ENCODE results near the gene CDK15.
"Not testable (repeated sequence)": the region's sequence is repeated elsewhere in the genome, so short reads cannot be mapped to it uniquely, and the experiment has no call there.

The CDK15 gene

DNA sequence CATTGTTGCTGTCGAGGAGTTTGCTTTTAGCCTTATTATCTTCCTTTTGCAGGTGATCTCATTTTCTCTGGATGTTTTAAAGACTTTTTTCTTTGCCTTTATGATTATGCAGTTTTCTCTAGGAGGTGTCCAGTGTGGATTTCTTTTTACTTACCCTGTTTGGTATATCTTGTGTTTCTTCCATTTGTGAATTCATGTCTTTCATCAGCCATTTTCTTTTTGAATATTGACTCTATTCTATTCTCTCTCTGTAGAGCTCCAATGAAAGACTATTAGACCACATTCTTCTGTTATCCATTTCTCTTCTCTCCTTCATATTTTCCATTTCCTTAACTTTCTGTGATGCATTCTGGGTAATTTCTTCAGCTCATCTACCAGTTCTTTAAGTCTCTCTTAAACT is 34.4 kb downstream of the CDK15 start:
- no peaks in the 10 kb centered on the region for H3K36me3 Mint-ChIP-seq (ENCODE audit: insufficient read depth)
- no peak overlapping the region for H3K4me3 Mint-ChIP-seq
- H3K27ac Mint-ChIP-seq (ENCODE audit: low read depth), result no peak overlapping the region
- no peaks in the 10 kb centered on the region for H3K4me1 Mint-ChIP-seq
- ATAC-seq (replicated peaks; ENCODE audit: extremely low read depth, poor library complexity, severe bottlenecking) (no peak), DNase-seq (ENCODE audit: low spot score in 2 of 2) (no peak)
- H3K9me3 Mint-ChIP-seq, result peaks cover 6% of the 10 kb centered on the region
- H3K27me3 Mint-ChIP-seq, result peaks cover 17% of the 10 kb centered on the region

DNA sequence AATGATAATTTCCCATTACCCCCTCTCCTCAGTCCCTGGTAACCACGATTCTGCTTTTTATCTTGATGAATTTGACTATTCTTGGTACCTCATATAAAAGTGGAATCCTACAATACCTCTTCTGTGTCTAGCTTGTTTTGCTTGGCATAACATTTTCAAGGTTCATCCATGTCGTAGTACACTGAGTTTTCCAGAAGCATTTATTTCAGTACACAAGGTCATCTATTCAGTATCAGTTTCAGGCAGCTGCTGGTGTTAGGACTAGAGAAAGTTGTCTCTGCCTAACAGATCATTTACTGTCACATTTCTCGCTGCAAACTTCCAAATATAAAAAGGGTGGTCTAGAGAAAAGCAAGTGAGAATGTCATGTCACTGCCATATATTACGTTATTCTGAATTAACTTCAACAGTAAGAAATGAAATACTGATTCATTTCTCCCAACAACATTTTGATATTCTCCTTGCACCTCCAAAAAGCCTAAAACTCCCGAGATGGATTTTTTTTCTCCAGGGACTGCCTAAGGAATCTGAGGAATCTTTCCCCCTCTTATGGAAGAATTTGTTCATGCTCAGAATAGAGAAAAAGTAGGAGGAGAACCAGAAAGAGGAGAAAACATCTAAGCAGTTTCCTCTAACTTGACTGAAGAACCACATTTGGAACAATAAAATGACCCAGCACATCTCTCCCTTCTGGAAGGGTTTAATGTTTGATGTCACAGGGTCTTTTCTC is 36.0 kb downstream of the CDK15 start:
- no peaks in the 10 kb centered on the region for H3K4me1 Mint-ChIP-seq

DNA sequence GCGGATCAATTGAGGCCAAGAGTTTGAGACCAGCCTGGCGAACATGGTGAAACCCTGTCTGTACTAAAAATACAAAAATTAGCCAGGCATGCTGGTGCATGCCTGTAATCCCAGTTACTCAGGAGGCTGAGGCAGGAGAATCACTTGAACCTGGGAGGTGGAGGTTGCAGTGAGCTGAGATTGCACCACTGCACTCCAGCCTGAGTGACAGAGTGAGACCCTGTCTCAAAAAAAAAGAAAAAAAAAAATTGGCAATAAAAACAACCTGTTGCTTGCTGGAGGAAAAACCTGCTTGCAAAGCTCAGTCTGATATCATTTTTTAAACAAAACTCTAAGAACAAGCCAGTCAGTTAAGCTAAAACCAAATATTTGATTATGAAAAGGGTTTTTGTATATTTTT is 38.6 kb downstream of the CDK15 start:
- not testable (repeated sequence) for ATAC-seq (replicated peaks; ENCODE audit: extremely low read depth, poor library complexity, severe bottlenecking); DNase-seq (ENCODE audit: low spot score in 2 of 2); H3K27ac Mint-ChIP-seq (ENCODE audit: low read depth); H3K4me3 Mint-ChIP-seq; H3K4me1 Mint-ChIP-seq; H3K36me3 Mint-ChIP-seq (ENCODE audit: insufficient read depth); H3K9me3 Mint-ChIP-seq
- H3K27me3 Mint-ChIP-seq, result peaks cover 47% of the 10 kb centered on the region

More for the DNA sequence above, 36.0 kb downstream of the CDK15 start:
- no peak overlapping the region for H3K4me3 Mint-ChIP-seq
- no peak overlapping the region for H3K27ac Mint-ChIP-seq (ENCODE audit: low read depth)
- ATAC-seq (replicated peaks; ENCODE audit: extremely low read depth, poor library complexity, severe bottlenecking) (no peak), DNase-seq (ENCODE audit: low spot score in 2 of 2) (no peak)
- H3K36me3 Mint-ChIP-seq (ENCODE audit: insufficient read depth), result no peaks in the 10 kb centered on the region
- peaks cover 24% of the 10 kb centered on the region for H3K27me3 Mint-ChIP-seq
- peaks cover 6% of the 10 kb centered on the region for H3K9me3 Mint-ChIP-seq

DNA sequence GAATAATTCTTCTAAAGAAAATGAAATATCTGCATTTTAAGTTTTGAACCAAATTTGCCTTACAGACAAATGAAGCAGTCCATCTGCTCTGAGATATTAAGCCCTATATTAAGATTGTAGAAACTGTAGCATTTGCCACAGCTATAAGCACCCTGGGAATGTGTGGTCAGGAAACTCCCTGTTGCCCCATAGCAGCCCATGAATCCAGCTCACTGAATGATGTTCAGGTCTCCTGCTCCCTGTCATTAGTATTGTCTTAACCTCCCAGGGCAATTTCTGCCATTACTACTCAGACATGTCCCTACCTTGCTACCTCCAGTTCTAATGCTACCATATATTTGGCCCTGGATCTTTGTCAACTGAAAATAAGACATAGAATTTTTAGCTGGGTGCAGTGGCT is 41.1 kb downstream of the CDK15 start:
- no peak overlapping the region for H3K27ac Mint-ChIP-seq (ENCODE audit: low read depth)
- peaks cover 31% of the 10 kb centered on the region for H3K27me3 Mint-ChIP-seq
- H3K4me1 Mint-ChIP-seq, result no peaks in the 10 kb centered on the region
- H3K36me3 Mint-ChIP-seq (ENCODE audit: insufficient read depth), result no peaks in the 10 kb centered on the region
- no peak overlapping the region for H3K4me3 Mint-ChIP-seq
- DNase-seq (ENCODE audit: low spot score in 2 of 2) (no peak), ATAC-seq (replicated peaks; ENCODE audit: extremely low read depth, poor library complexity, severe bottlenecking) (no peak)
- H3K9me3 Mint-ChIP-seq, result no peaks in the 10 kb centered on the region

DNA sequence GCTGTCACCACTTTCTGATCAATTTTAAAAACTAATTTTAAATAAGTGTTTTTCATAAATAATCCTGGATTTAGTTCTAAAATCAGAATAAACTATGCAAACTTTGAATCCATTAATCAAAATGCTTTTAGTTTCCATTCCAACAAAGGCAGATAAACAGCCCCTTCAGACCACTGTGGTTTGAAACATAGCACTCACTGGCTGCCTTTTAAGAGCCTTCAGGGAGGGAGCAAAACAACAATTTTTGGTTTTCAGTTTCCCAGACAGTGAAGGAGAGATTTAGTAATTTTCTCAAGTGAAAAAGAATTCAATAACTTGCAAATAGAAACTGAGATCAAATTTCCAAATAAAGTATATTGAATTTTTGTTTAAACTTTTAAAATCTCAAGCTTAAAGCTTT is 46.1 kb downstream of the CDK15 start:
- H3K9me3 Mint-ChIP-seq, result no peaks in the 10 kb centered on the region
- no peak overlapping the region for H3K27ac Mint-ChIP-seq (ENCODE audit: low read depth)
- peaks cover 34% of the 10 kb centered on the region for H3K27me3 Mint-ChIP-seq
- ATAC-seq (replicated peaks; ENCODE audit: extremely low read depth, poor library complexity, severe bottlenecking), result no peak
- DNase-seq (ENCODE audit: low spot score in 2 of 2), result no peak
- H3K4me1 Mint-ChIP-seq, result no peaks in the 10 kb centered on the region
- no peak overlapping the region for H3K4me3 Mint-ChIP-seq
- H3K36me3 Mint-ChIP-seq (ENCODE audit: insufficient read depth), result no peaks in the 10 kb centered on the region

DNA sequence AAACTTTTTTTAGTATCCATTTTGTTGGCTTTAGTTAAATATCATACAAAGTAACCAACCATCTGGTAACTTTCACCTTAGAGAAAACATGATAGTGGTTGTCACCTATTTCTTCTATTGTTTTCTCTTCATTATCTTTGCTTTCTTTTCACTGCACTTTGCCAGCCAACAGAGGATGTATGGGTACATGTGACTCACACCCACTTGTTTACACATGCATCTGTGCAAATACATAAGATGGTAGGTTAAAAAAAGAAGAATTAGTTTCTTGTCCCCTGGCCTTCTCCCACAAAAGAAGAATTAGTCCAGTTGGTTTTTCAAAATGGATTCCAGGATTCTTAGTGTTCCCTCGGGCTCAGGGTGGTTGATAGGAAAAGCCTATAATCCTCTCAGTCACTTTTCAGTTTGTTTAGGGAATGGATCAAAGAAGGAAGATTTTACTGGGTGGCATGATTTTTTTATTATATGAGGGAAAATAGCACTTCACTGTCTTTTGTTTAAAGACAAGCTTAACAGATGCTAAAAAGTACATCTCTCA is 46.6 kb downstream of the CDK15 start:
- Mint-ChIP-seq H3K4me1 (no peaks in the 10 kb centered on the region), H3K27ac (ENCODE audit: low read depth) (no peak overlapping the region), H3K9me3 (no peaks in the 10 kb centered on the region), H3K36me3 (ENCODE audit: insufficient read depth) (no peaks in the 10 kb centered on the region), H3K4me3 (no peak overlapping the region), H3K27me3 (peaks cover 34% of the 10 kb centered on the region)
- ATAC-seq (replicated peaks; ENCODE audit: extremely low read depth, poor library complexity, severe bottlenecking) (no peak), DNase-seq (ENCODE audit: low spot score in 2 of 2) (no peak)

DNA sequence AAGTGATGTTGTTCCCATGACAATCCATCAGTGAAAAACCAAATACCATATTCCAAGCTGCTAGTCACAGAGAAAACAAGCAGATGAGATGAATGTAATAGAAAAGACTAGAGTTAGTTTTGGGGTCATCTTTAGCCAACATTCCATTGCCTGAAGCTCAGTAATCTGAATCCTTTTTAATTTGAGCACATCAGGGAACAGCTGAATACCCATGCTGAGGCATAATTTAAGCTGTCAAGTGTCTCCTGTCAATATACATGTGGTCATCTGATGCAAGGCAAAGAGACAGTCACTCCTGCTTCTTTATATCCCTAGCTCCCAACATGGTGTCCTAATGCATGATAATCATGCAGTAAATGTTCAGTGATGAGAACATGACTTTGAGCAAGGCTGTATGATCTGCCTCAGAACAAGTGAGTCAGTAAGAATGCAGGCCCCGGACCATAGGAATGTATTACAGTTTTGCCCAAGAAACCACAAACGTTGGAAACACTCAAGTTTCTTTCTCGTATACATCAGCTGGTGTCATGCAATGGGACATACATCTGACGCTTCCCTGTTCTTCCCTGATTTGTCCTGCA is 48.0 kb downstream of the CDK15 start:
- DNase-seq (ENCODE audit: low spot score in 2 of 2) (no peak), ATAC-seq (replicated peaks; ENCODE audit: extremely low read depth, poor library complexity, severe bottlenecking) (no peak)
- H3K27ac Mint-ChIP-seq (ENCODE audit: low read depth), result no peak overlapping the region
- H3K4me3 Mint-ChIP-seq, result no peak overlapping the region
- peaks cover 34% of the 10 kb centered on the region for H3K27me3 Mint-ChIP-seq
- H3K36me3 Mint-ChIP-seq (ENCODE audit: insufficient read depth), result no peaks in the 10 kb centered on the region
- peaks cover 9% of the 10 kb centered on the region for H3K4me1 Mint-ChIP-seq
- H3K9me3 Mint-ChIP-seq, result no peaks in the 10 kb centered on the region

DNA sequence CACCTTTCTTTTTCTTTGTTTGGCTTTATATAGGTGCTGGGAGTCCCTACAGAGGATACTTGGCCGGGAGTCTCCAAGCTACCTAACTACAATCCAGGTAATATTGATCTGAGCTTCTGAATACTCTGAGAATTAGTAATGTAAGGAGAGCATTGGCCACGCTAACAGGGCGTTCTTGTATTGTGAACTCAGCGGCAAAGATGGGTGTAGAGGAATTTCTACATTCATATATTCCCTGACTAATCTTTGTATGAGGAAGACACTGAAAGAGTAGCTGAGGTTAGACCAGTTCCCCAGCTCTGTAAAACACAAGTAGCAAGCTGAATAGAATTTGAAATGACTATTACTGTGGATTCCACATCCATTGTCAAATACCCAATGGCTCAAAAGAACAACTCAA is 48.5 kb downstream of the CDK15 start:
- H3K4me3 Mint-ChIP-seq, result no peak overlapping the region
- H3K27me3 Mint-ChIP-seq, result peaks cover 32% of the 10 kb centered on the region
- no peak for DNase-seq (ENCODE audit: low spot score in 2 of 2)
- ATAC-seq (replicated peaks; ENCODE audit: extremely low read depth, poor library complexity, severe bottlenecking), result no peak
- H3K4me1 Mint-ChIP-seq, result peaks cover 9% of the 10 kb centered on the region
- H3K27ac Mint-ChIP-seq (ENCODE audit: low read depth), result no peak overlapping the region
- H3K36me3 Mint-ChIP-seq (ENCODE audit: insufficient read depth), result no peaks in the 10 kb centered on the region
- H3K9me3 Mint-ChIP-seq, result no peaks in the 10 kb centered on the region

DNA sequence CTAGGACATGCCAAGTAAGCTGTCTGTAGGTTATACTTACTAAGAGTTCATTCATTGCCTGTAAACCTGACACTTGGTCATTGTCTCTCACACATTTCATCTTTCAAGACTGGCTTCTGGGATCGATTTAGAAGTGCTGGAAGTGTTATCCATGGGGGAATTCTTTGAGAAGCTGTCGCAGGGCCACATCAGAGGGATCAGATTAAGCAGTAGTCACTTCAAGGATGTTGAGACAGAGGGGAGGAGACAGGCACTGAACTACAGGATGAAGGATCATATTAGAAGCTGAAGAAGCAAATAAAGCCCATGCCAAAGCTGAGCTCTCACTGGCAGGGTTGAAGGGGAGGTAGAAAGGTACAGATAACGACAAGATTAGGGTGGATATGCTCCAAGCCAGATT is 49.0 kb downstream of the CDK15 start:
- ATAC-seq (replicated peaks; ENCODE audit: extremely low read depth, poor library complexity, severe bottlenecking) (no peak), DNase-seq (ENCODE audit: low spot score in 2 of 2) (no peak)
- Mint-ChIP-seq H3K9me3 (no peaks in the 10 kb centered on the region), H3K4me3 (no peak overlapping the region), H3K27ac (ENCODE audit: low read depth) (no peak overlapping the region), H3K36me3 (ENCODE audit: insufficient read depth) (no peaks in the 10 kb centered on the region), H3K27me3 (peaks cover 34% of the 10 kb centered on the region), H3K4me1 (peaks cover 9% of the 10 kb centered on the region)

DNA sequence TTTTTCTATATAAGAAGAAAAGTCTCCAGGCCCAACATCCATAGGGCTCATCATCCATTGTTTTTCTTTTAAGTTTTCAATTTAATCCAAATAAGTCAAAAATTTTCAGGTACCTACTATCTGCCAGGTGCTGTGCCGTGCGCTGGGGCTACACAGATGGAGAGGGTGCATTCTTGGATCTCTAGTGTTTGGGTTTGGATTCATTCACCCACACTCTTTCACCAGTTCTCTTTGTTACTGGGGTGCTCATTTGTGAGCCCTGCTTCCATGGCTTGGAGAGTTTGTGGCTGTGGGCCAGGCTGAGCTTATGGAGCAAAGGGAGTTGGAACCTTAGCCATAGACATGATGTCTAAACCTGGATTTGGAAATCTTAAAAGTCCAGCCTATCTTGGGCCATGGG is 51.0 kb downstream of the CDK15 start:
- H3K27ac Mint-ChIP-seq (ENCODE audit: low read depth), result no peak overlapping the region
- DNase-seq (ENCODE audit: low spot score in 2 of 2) (no peak), ATAC-seq (replicated peaks; ENCODE audit: extremely low read depth, poor library complexity, severe bottlenecking) (no peak)
- H3K4me1 Mint-ChIP-seq, result peaks cover 16% of the 10 kb centered on the region
- peaks cover 50% of the 10 kb centered on the region for H3K27me3 Mint-ChIP-seq
- no peaks in the 10 kb centered on the region for H3K36me3 Mint-ChIP-seq (ENCODE audit: insufficient read depth)
- no peak overlapping the region for H3K4me3 Mint-ChIP-seq
- H3K9me3 Mint-ChIP-seq, result no peaks in the 10 kb centered on the region

DNA sequence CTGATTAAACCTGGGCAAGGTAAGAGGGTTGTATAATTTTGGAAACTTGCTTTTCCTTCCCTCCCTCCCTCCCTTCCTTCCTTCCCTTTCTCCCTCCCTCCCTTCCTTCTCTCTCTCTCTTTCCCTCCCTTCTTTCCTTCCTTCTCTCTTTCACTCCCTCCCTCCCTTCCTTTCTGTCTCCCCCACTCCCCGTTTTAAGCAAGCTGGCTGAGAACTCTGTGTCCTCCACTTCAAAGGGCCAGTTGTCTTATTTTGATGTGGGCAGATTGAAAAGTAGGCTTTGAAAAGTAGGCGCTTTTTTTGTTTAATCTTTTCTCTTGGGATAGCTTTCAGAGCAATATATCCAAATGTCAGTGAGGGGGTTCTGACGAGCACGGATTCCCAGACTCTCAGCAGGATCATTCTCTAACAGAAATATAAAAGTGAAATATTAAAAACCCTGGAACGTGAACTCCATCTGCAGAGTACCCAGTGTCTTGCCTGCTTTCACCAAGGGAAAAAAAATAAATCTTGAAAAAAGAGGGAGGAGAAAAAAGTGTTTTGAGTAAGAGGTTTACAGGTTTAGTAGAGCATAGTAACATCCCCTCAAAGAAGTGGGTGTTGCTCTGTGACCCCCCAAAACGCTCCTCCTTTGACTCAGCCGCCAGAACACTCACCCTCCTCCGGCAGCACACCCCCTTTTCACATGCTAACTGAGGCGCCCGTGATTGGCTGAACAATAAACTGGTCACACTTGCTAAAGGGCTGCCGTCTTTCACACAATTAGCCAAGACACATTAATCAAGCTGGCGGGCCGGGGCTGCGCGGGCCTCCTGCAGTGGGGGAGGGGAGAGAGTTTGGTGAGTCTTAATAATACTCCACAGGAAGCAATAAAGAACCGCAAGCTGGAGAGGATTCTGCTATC is 52.2 kb downstream of the CDK15 start:
- H3K4me1 Mint-ChIP-seq, result peaks cover 16% of the 10 kb centered on the region
- no peak for DNase-seq (ENCODE audit: low spot score in 2 of 2)
- no peak overlapping the region for H3K4me3 Mint-ChIP-seq
- H3K36me3 Mint-ChIP-seq (ENCODE audit: insufficient read depth), result no peaks in the 10 kb centered on the region
- ATAC-seq (replicated peaks; ENCODE audit: extremely low read depth, poor library complexity, severe bottlenecking), result no peak
- peaks cover 59% of the 10 kb centered on the region for H3K27me3 Mint-ChIP-seq
- H3K9me3 Mint-ChIP-seq, result no peaks in the 10 kb centered on the region
- H3K27ac Mint-ChIP-seq (ENCODE audit: low read depth), result no peak overlapping the region

DNA sequence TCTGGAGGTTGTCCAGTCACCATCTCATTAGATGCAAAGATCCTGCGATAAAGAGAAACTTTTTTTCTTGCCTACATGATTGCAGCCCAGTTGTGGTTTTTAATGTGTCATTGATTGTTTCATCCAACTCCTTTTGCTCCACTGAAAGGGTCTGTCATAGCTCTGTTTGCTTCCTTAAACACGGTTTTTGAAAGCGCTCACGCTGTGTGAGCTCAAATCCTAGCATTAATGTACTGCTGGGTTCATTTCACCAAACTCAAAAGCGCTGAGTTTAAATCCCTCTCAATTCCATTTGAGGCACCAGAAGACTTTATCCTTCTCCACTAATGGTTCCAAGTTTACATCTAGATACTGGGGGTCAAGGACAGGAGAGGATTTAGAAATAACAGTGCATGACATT is 53.6 kb downstream of the CDK15 start:
- H3K27ac Mint-ChIP-seq (ENCODE audit: low read depth), result no peak overlapping the region
- peaks cover 68% of the 10 kb centered on the region for H3K27me3 Mint-ChIP-seq
- H3K36me3 Mint-ChIP-seq (ENCODE audit: insufficient read depth), result no peaks in the 10 kb centered on the region
- H3K4me3 Mint-ChIP-seq, result no peak overlapping the region
- peaks cover 16% of the 10 kb centered on the region for H3K4me1 Mint-ChIP-seq
- DNase-seq (ENCODE audit: low spot score in 2 of 2), result no peak
- no peak for ATAC-seq (replicated peaks; ENCODE audit: extremely low read depth, poor library complexity, severe bottlenecking)
- no peaks in the 10 kb centered on the region for H3K9me3 Mint-ChIP-seq
